HPDE6-E6E7 (cell line): ENCODE results near the gene CCDC78.
"Not testable (repeated sequence)": the region's sequence is repeated elsewhere in the genome, so short reads cannot be mapped to it uniquely, and the experiment has no call there.

Experiments used
- DNase-seq: peaks from one replicate; pipeline ENCODE4 v3.0.0; 2011; ENCODE audit warnings: missing footprints; ENCODE audit errors: extremely low spot score

The CCDC78 gene

DNA sequence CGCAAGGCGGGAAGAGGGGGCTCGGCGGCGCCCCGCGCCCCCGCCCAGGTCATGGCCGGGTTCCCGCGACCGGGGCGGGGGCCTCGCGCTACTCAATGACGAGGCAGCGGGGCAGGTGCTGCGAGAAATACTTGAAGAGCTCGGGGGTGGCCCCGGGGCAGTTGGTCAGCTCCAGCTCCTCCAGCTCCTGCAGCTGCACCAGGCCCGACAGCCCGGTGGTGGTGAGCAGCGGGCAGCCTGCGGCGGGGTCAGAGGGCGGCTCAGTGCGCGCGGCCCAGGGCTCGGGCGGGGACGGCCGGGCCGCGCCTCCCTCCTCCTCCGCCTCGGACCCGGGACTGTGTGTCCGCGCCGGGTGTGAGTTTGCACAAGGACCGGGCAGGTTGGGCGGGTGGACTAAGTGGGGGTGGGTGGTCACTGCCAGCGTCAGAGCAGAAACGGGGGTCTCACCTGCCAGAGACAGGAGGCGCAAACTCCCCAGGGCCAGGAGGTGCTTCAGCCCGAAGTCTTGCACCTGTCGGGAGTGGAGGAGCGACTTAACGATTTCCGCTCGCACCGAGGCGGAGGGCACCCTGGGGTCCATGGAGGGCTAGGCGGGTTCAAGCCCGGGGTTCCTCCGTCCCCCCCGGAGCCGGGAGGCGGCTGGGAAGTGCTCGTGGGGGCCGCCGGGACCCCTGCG, 31.9 kb downstream of the CCDC78 start:
- no peak for DNase-seq

DNA sequence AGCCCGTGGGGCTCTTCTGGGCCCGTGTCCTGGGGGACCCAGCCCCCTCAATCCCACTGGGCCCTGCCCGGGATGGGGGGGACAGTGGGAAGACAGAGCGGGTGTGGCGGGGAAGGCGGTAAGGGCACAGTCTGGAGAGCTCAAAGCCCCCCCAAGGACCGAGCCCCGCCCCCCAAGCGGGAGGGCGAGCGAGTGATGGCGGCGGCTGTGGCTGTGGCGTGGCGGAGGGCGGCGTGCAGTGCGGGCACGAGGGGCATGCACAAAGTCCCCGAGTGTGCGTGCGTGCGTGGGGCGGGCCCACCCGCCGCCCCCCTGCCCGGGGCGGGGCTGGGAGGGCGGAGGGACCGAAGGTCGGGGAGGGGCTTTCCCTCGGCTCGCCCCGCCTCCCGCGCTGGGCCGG, 32.5 kb downstream of the CCDC78 start:
- DNase-seq = no peak

DNA sequence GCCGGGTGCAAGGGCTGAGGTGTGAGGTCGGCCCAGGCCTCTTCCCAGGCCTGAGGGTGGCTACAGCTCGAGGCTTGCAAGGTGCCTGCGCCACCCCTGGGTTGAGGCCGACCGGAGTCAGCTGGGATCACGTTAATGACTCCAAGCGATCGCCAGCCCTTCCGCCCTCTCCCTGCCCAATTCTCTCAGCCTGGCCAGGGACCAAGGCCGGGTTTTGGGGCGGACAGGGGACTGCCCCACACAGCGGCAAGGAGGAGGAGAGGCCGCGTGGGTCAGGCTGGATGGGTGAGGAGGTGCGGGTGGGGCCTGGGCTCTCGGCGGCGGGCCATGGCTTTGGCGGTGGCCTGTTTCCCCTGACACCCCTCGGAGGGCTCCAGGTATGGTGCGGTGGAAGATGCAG, 32.9 kb downstream of the CCDC78 start:
- DNase-seq = no peak

- no peak for DNase-seq
These were observed 33.7 kb downstream of the CCDC78 start for GRCh38 chr16:692356-693108.

- DNase-seq = not testable (repeated sequence)
These were observed 35.0 kb downstream of the CCDC78 start for GRCh38 chr16:691242-691641.

- DNase-seq = no peak
These were observed 36.9 kb downstream of the CCDC78 start for GRCh38 chr16:689175-689897.

GRCh38 chr16:687499-687898, 38.7 kb downstream of the CCDC78 start:
- no peak for DNase-seq

DNA sequence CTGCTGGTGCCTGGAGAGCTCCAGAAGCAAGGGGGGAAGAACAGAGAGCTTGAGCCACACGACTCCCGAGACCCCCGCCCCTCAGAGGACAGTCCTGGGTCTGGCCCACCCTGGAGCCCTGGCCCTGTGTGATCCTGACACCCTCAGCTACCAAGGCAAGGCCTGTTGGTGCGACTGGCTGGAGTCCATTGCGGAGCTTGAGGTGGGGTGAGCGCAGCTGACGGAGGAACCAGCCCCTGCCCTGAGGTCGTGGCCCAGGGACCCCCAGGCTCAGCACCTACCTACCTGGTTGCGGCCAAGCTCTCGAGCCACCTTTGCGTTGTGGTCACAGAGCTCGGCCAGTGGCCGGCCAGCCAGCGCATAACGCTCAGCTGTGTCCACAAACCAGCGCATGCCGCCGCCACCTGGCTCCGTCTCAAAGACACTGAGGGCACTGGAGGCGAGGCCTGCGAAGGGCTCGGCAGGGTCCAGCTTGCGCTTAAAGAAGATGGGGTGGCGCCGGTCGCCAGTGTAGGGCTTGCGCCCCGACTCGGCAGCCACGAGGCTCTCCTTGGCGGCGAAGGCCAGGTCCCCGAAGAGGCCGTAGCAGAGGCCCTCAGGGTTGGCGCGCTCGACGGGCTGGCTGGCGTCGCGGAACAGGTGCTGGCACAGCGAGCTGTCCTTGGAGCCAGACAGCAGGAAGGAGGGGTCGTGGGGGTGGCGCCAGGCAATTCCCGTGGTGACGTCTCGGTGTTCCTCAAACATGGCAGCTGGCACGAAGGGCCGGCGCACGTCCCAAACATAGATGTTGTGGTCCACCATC, 39.6 kb downstream of the CCDC78 start:
- DNase-seq = no peak

GRCh38 chr16:685967-686366, 40.3 kb downstream of the CCDC78 start:
- no peak for DNase-seq

DNA sequence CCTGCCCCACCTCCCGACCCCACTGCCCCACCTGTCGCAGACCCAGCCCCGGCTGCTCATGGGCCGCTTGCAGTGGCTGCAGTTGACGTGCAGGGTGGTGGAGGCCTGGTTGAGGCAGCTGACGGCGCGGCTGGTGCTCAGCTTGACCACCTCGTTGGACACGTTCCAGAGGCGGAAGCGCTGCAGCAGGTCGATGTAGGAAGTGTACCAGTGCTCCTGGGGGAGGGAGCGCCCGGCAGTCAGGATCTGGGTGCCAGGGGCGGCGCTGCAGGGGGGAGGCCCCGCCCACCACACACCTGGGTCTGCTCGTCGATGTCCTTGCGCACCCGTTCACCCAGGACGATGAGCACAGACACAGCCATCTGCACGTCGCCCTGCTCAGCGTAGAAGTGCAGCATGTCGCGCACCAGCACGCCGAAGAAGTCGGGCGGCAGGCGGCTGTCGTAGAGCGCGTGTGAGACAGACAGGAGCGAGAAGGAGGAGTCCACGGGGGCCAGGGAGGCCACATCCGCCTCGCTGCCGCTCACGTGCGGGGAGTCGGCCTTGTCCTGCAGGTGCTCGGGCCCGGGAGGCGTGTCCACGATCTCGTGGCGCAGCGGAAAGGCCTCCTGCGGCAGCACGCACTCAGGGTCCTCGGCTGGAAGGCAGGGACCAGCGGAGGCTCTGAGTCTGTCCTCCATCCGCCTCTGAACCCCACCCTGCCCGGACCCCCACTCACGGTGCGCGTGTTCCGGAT, 41.1 kb downstream of the CCDC78 start:
- no peak for DNase-seq

DNA sequence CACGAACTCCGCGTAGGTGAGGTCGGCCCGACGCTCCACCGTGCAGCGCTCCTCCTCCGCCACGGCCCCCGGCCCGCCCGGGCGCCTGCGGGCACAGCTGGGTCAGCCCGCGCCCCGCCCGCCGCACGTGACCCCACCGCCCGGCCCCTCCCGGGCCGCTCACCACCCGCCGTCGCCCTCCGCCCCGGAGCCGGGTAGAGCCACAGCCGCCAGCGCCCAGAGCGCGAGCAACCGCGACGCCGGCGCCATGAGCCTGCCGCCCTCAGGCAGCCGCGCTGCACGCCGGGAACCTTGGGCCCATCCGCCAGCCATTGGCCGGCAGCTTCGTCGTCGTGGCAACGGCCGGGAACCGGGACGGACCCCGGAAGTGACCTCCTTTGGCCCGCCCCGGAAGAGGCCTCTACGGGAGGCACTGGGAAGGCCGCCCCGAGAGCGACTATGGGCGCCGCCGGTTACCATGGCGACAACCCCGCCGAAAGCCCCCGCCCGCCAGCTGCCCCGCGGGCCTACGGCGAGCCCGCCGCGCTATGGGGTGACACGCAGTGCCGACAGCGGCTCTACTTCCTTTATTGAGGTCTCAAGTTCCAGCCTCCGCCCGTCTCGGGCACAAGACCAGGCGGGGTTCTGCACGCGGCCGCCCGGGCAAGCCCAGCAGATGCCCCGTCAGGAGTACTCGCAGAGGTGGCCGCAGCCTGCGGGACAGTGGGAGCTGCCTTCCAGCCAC, 42.0 kb downstream of the CCDC78 start, which contains the start of gene JMJD8:
Gene JMJD8 (minus strand): TSS at position 264 of the 724 bp plus-strand sequence. CDS start 15 bp downstream, at position 249.
- DNase-seq = peak; percentile 92

GRCh38 chr16:683396-684070, 42.7 kb downstream of the CCDC78 start:
- no peak for DNase-seq

GRCh38 chr16:682493-683395, 43.5 kb downstream of the CCDC78 start:
- DNase-seq = no peak

DNA sequence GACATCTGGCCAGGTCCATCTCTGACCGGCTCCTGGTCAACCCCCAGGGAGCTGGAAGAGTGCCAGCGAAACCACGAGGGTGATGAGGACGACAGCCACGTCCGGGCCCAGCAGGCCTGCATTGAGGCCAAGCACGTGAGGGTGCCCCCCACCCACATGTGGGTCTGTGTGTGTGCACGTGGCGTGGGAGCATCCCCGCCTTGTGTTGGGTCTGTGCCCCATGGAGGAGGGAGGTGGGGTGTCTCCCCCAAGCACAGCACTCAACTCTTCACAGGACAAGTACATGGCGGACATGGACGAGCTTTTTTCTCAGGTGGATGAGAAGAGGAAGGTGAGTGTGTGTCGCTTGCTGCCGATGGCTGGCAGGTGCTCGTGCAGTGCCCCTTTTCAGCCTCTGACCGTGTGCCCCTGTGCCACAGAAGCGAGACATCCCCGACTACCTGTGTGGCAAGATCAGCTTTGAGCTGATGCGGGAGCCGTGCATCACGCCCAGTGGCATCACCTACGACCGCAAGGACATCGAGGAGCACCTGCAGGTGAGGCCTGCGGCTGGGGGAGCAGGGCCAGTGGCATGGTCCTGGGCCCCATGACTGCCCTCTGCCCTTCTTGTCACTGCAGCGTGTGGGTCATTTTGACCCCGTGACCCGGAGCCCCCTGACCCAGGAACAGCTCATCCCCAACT, 44.4 kb downstream of the CCDC78 start:
- DNase-seq = no peak

- no peak for DNase-seq
These were observed 45.1 kb downstream of the CCDC78 start for GRCh38 chr16:680967-681745.

DNA sequence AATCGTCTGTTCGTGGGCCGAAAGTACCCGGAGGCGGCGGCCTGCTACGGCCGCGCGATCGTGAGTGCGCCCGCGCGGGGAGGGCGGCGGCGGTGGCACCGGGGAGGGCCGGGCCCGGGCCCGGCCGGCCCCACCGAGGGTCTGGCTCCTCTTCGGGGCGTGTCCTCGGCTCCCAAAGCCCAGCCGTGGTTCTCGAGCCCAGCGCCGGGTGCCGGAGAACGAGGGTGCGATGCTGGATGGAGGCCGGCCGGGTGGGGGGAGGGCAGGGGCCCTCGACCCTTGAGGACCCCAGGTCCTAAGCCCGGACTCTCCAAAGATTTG, 45.7 kb downstream of the CCDC78 start:
- no peak for DNase-seq

- peak; percentile 76 for DNase-seq
These were observed 46.2 kb downstream of the CCDC78 start, which contains the start of gene STUB1 for GRCh38 chr16:679814-680624. TSS of gene STUB1 (plus strand) at chr16:680410. CDS start at chr16:680526, 116 bp downstream.
